HG03565 (cell line): ENCODE measurements around the gene TIMM22.
A peak's percentile ranks its signal among the peaks of the same experiment; 100 is the strongest.
"Not testable (repeated sequence)": the region's sequence is repeated elsewhere in the genome, so short reads cannot be mapped to it uniquely, and the experiment has no call there.

Experiments
- ATAC-seq: cut with Tn5 transposase; IDR thresholded peaks from one replicate; pipeline ENCODE4 v1.9.1; 2021; ENCODE audit warnings: mild to moderate bottlenecking, moderate library complexity; ENCODE audit not compliant: unreplicated experiment

TIMM22 gene

DNA sequence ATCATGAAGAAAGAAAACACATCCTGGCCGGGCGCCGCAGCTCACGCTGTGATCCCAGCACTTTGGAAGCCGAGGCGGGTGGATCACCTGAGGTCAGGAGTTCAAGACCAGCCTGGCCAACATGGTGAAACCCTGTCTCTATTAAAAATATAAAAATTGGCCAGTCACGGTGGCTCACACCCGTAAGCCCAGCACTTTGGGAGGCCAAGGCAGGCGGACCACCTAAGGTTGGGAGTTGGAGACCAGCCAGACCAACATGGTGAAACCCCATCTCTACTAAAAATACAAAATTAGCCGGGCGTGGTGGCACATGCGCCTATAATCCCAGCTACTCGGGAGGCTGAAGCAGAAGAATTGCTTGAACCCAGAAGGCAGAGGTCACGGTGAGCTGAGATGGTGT, 25.1 kb upstream of the TIMM22 start:
- not testable (repeated sequence) for ATAC-seq

- ATAC-seq = no peak
Observed at GRCh38 chr17:973053-973452, 23.9 kb upstream of the TIMM22 start.

- not testable (repeated sequence) for ATAC-seq
Observed at GRCh38 chr17:974778-975177, 22.2 kb upstream of the TIMM22 start.

DNA sequence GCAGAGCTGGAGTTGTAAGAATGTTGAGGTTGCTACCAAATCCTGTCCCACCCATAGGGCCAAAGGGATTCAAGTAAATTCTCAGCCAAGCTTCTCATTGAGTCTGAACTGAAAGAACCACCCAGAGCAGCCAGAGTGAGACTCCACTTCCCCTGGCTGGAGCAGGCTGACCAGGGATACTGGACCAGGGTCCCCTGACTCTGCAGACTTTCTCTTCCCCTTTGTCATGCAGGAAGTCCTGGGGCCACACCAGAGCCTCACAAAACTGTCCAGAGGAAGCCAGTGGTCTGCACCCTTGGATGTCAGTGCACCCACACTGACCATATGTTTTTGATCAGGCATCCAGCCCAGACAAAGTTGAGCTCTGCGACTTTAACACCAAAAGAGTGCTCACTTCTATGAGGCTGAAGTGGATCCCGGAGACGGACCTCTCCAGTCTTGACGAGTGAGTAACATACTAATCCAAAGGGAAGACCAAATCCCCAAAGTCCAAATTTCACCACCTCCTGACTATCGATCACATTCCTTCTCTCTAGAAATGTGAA, 21.5 kb upstream of the TIMM22 start:
- no peak for ATAC-seq

DNA sequence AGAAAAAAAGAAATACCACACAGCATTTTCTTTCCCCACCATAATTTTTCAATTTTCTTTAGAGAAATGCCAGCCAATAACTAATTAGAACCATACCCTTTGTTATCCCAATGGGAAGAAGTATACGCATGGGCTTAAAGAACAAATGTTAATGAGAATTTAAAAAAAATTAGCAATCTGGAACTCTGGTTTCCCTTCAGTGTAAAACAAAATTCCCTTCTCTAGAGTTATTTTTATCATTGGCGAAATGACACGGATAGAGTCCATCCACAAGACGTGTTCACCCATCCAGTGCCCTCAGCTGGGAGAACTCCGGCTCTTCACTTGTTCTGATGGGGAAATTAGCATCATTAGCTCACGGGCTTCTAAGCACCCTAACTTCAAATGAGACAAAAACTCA, 20.6 kb upstream of the TIMM22 start:
- no peak for ATAC-seq

DNA sequence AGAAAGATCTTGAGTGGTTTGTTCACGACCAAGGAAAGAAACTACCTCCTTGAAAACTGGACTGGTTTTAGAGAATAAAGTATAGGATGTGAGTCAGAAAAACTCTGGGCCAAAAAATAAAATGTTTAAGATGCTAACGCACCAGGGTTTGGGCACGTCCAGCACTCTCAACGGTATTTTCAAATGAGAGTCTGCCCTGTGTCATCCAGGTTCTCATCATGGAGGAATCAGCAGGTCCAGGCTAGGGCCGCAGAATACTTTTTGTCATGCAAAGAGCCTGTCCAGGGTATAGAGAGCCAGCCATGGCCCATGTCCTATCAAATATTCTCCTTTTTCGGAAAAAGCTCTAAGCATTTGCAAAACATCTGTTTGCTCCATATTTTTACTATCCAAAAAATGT, 19.8 kb upstream of the TIMM22 start:
- ATAC-seq = no peak

GRCh38 chr17:978103-979093, 18.5 kb upstream of the TIMM22 start:
- ATAC-seq = no peak

GRCh38 chr17:979212-979538, 17.8 kb upstream of the TIMM22 start:
- no peak for ATAC-seq

DNA sequence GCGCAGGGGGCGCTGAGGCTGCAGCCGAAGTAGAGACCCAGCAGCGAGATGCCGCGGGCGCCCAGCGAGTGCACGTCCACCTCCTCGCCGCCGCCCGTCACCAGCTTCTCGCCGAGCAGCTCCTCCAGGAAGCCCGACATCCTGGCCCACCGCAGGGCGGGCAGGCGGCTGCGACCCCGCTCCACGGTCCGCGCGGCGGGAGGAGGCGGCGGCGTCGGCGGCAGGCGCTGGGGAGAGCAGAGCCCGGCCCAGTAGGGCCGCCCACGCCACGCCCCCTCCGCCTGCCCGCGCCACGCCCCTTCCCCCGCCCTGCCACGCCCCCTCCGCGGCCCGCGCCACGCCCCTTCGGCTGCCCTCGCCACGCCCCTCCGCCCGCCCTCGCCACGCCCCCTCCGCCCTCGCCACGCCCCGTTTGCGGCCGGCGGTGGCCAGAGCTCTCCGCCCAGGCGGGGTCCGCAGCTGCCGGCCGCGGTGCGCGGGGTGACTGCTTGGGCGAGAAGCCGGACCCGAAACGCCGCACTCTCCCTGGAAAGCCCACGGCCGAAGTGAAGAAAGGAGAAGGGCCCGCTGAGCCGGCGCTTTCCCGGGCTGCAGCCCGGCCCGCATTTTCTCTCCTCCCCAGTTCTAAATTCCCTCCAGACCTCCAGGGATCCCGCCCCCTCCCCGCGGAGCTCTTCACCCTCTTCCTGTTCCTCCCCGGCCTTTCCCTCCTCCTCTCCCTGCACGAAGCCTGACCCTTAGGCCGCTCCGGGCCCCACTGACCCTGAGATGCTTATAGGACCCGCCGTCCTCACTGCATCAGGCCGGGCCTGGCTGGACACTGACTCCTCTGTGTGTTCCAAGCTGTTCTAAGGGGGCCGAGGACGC, 17.2 kb upstream of the TIMM22 start, which contains the start of gene NXN:
Gene NXN (minus strand): TSS at position 238 of the 867 bp plus-strand sequence.
- peak; percentile 45 for ATAC-seq

GRCh38 chr17:980406-981291, 16.3 kb upstream of the TIMM22 start:
- no peak for ATAC-seq

GRCh38 chr17:981292-981658, 15.7 kb upstream of the TIMM22 start:
- ATAC-seq = no peak

- no peak for ATAC-seq
Observed at GRCh38 chr17:983921-984320, 13.0 kb upstream of the TIMM22 start.

- ATAC-seq = no peak
Observed at GRCh38 chr17:986322-986929, 10.5 kb upstream of the TIMM22 start.

GRCh38 chr17:987931-988330, 9.0 kb upstream of the TIMM22 start:
- ATAC-seq = no peak

- ATAC-seq = no peak
Observed at GRCh38 chr17:988561-988960, 8.4 kb upstream of the TIMM22 start.

- ATAC-seq = no peak
Observed at GRCh38 chr17:992933-993332, 4.0 kb upstream of the TIMM22 start.

GRCh38 chr17:995324-995723, 1.6 kb upstream of the TIMM22 start:
- not testable (repeated sequence) for ATAC-seq

DNA sequence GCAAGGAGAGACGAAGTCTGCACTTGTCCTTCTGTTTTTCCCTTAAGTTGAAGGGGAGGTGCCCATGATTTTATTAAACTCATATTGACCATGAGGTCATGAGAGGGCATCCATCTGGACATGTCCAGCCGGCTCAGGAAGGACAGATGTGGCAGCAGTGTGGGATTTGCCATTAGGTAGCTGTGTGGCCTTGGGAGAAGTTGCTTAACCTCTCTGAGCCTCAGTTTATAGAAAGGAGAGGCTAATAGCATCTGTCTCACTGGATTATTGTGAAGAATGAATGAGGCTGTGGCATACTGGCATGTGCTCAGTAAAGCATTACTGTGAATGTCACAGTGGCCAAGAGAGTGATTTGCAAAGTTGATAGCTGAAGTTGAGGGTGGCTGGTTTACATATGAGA, 1.2 kb downstream of the TIMM22 start:
- ATAC-seq = no peak

DNA sequence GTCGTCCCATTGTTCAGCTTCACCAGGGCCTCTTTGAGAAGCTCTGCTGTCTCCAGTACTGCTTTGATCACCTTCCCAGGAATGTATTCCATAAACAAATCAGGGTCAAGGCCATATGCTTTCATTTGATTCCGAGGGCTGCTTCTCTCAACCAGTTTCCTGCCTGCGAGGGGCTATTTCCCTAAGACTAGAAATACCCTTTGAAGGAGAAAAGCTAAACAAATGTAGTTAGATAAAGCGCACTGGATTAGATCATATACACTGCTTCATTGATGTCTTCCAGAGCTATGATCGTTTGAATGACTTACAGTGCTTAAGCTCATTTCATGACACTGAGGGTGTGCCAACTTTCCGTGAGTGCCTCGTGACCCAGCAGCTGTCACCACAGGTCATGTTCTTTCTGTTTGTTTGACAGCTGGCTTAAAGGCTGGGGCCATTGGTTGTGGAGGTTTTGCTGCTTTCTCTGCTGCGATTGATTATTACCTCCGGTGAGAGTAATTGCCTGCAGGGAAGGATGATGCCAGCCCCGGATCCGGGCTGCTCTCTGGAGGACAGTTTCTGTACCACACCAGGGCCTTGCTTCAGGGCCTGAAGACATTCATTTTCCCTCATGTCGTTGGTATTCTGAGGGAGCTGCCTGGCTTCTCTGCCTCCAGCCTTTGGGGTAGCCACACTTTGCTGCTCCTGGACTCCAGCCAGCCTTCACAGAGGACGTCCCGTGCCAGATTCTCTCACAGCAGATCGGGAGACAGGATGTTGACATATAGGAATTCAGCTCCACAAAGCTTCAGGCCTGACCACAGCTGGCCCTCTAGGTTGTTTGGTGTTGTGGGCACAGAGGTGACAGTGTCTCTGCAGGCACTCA, 3.9 kb downstream of the TIMM22 start:
- no peak for ATAC-seq
